Esophagus muscularis mucosa (tissue), 4 donors: ENCODE measurements around the gene CBY1. TPM values are rescaled to one million over a fixed set of nuclear protein-coding genes. Genes with fewer than 3 reads are reported as not detected.

Experiments used
- DNase-seq: peaks from one replicate; pipeline ENCODE4 v3.0.0-alpha.2; 2017; ENCODE audit errors: extremely low spot score
- H3K27ac ChIP-seq, 4 donors: fragments of 200-600 bp; sonication (generic); replicated peaks in 1 of 4; 1 replicate in 3 of 4; 2 replicates in 1 of 4; pipeline ENCODE4 v1.5.1; 2016 to 2019; ENCODE audit warnings: mild to moderate bottlenecking in 1 of 4
- H3K27me3 ChIP-seq, 4 donors: fragments of 200-600 bp; sonication (generic); one replicate each; pipeline versions ENCODE4 v1.5.1 to v1.6.0; 2016 to 2019
- H3K36me3 ChIP-seq, 4 donors: fragments of 200-600 bp; sonication (generic); one replicate each; pipeline ENCODE4 v1.5.1; 2016 to 2019
- H3K4me1 ChIP-seq, 4 donors: fragments of 200-600 bp; sonication (generic); one replicate each; pipeline ENCODE4 v1.5.1; 2016 to 2019
- H3K4me3 ChIP-seq, 4 donors: fragments of 200-600 bp; sonication (generic); 1 replicate in 2 of 4; 2 replicates in 2 of 4; pipeline ENCODE4 v1.5.1; 2016 to 2019; ENCODE audit warnings: mild to moderate bottlenecking in 4 of 4, moderate library complexity in 1 of 4
- H3K9me3 ChIP-seq, 4 donors: fragments of 200-600 bp; sonication (generic); 1 replicate in 3 of 4; 2 replicates in 1 of 4; pipeline ENCODE4 v1.5.1; 2016 to 2019
- EP300 ChIP-seq: sonication (generic); formaldehyde crosslinking; IDR thresholded peaks from one replicate; pipeline ENCODE4 v1.6.1; 2017; ENCODE audit warnings: antibody characterized with exemption
- POLR2A ChIP-seq: fragments of 450-650 bp; IDR thresholded peaks from one replicate; pipeline ENCODE4 v1.6.1; 2017; ENCODE audit warnings: antibody characterized with exemption, moderate library complexity, mild to moderate bottlenecking, low read depth
- POLR2AphosphoS5 ChIP-seq, 2 donors: sonication (generic); formaldehyde crosslinking; IDR thresholded peaks; one replicate each; pipeline ENCODE4 v1.6.1; 2017; ENCODE audit warnings: antibody characterized with exemption in 2 of 2
- WGBS: methylation state at CpG from one replicate; pipeline ENCODE4 v1.1.5; 2018; 5-methylcytosine and 5-hydroxymethylcytosine counted together
- intact Hi-C: fragments of 100-400 bp; cut with DNase I; formaldehyde crosslinking; loops from one replicate; pipeline ENCODE4 v1.15.1; 2023
- total RNA-seq, 4 donors: library from RNA; depleted of rRNA; stranded (reverse); fragments of >200 nt; gene quantifications; one replicate each; pipeline versions ENCODE4 v1.1.0 to v1.2.1, GENCODE V29; 2016
- TF ChIP-seq, protein P1 (sequence below), 3 experiments: fragments of 200-600 bp in 2 of 3; fragments of 450-650 bp in 1 of 3; sonication (generic) in 2 of 3; IDR thresholded peaks; one replicate each; pipeline ENCODE4 v1.5.1; 2017 to 2019; ENCODE audit warnings: antibody characterized with exemption in 3 of 3, mild to moderate bottlenecking in 2 of 3, moderate library complexity in 1 of 3

The CBY1 gene
- total RNA-seq, 4 donors from 2014 or later, result 25.2 to 36.9 (median 33.9) TPM

DNA sequence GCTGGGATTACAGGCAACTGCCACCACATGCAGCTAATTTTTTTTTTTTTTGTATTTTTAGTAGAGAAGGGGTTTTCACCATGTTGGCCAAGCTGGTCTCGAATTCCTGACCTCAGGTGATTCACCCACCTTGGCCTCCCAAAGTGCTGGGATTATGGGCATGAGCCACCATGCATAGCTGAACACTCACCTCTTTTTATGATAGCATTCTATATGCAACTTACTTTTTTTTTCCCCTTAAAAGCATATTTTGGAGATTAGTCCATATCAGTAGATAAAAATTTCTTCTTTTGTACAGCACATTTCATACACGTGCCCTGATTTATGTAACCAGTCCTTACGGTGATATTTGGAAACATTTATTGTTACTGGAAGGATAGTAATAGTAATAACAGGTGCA lies 63.9 kb downstream of the CBY1 start:
- Histone ChIP-seq H3K9me3 (no peaks in the 10 kb centered on the region), H3K4me1 (peaks cover 13 to 27% (median 19%) of the 10 kb centered on the region in 4 donors), H3K27me3 (no peaks in the 10 kb centered on the region), H3K36me3 (peaks cover 56 to 89% (median 79%) of the 10 kb centered on the region in 4 donors), H3K4me3 (no peak overlapping the region), H3K27ac (no peak overlapping the region)
- DNase-seq, result no peak
- intact Hi-C loops, result no loop called here
- WGBS, result 90% methylated on average over 3 of the region's 3 CpGs
- no peak for TF ChIP-seq POLR2A
- no peak for TF ChIP-seq EP300
- TF ChIP-seq, protein P1, sequence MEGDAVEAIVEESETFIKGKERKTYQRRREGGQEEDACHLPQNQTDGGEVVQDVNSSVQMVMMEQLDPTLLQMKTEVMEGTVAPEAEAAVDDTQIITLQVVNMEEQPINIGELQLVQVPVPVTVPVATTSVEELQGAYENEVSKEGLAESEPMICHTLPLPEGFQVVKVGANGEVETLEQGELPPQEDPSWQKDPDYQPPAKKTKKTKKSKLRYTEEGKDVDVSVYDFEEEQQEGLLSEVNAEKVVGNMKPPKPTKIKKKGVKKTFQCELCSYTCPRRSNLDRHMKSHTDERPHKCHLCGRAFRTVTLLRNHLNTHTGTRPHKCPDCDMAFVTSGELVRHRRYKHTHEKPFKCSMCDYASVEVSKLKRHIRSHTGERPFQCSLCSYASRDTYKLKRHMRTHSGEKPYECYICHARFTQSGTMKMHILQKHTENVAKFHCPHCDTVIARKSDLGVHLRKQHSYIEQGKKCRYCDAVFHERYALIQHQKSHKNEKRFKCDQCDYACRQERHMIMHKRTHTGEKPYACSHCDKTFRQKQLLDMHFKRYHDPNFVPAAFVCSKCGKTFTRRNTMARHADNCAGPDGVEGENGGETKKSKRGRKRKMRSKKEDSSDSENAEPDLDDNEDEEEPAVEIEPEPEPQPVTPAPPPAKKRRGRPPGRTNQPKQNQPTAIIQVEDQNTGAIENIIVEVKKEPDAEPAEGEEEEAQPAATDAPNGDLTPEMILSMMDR (IDR thresholded peaks at IDR 0.05), result no peak
- no peak for TF ChIP-seq POLR2AphosphoS5 (IDR thresholded peaks at IDR 0.05)

DNA sequence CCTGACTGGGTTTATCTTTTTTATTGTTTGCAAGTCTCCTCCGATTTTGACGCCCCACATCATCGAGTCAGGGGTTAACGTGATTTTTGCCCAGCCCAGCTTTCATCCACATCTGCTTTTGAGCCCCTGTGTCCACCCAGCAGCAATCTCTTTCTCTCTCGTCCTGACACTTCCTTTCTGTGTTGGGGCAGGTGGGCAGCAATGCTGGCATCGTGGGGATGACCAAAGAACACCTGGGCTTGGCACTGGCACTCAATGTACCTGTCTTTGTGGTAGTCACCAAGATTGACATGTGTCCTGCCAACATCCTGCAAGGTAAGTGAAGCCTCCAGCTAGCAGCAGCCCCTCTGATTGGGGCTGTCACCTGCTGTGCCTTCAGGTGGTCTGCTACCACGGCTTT lies 65.1 kb downstream of the CBY1 start:
- no peak overlapping the region for H3K4me3 ChIP-seq
- intact Hi-C loops, result no loop called here
- peaks cover 59 to 89% (median 79%) of the 10 kb centered on the region in 4 donors for H3K36me3 ChIP-seq
- DNase-seq, result no peak
- H3K4me1 ChIP-seq, result peaks cover 13 to 24% (median 18%) of the 10 kb centered on the region in 4 donors
- TF ChIP-seq, protein P1 (IDR thresholded peaks at IDR 0.05), result no peak
- TF ChIP-seq EP300, result no peak
- TF ChIP-seq POLR2AphosphoS5 (IDR thresholded peaks at IDR 0.05), result no peak
- no peak for TF ChIP-seq POLR2A
- WGBS, result 95% methylated on average over 7 of the region's 7 CpGs
- no peaks in the 10 kb centered on the region for H3K9me3 ChIP-seq
- H3K27ac ChIP-seq, result no peak overlapping the region
- H3K27me3 ChIP-seq, result no peaks in the 10 kb centered on the region

Other genes with a start within 250 kb of the CBY1 start
- not detected for gene KCNJ4, start 201.4 kb upstream of the CBY1 start, total RNA-seq
- 10 to 100 TPM in 1 of 4 donors, 1 to 10 TPM in 3; 3.5 to 12.9 (median 7.0) TPM for gene KDELR3, start 188.5 kb upstream of the CBY1 start, total RNA-seq
- 1,000 to 10,000 TPM in 1 of 4 donors, 100 to 1,000 TPM in 3; 327 to 1,333 (median 592) TPM for gene DDX17, start 150.3 kb upstream of the CBY1 start, total RNA-seq
- gene DMC1, start 86.5 kb upstream of the CBY1 start, total RNA-seq, result 1 to 10 TPM; 1.3 to 6.5 (median 1.6) TPM
- gene FAM227A, start 246 bp upstream of the CBY1 start, total RNA-seq, result 1 to 10 TPM in 1 of 4 donors, under 1 TPM in 3; 0.33 to 2.9 (median 0.86) TPM
- 10 to 100 TPM; 25.7 to 36.8 (median 32.2) TPM for gene TOMM22, start 25.3 kb downstream of the CBY1 start, total RNA-seq
- gene JOSD1, start 44.3 kb downstream of the CBY1 start, total RNA-seq, result 10 to 100 TPM; 49.4 to 76.9 (median 59.4) TPM
- gene GTPBP1, start 49.3 kb downstream of the CBY1 start, total RNA-seq, result 10 to 100 TPM; 35.7 to 62.5 (median 50.6) TPM
- gene SUN2, start 99.4 kb downstream of the CBY1 start, total RNA-seq, result 100 to 1,000 TPM; 417 to 598 (median 449) TPM
- 10 to 100 TPM in 3 of 4 donors, 1 to 10 TPM in 1; 9.3 to 15.2 (median 12.8) TPM for gene DNAL4, start 137.5 kb downstream of the CBY1 start, total RNA-seq
- 10 to 100 TPM in 1 of 4 donors, 1 to 10 TPM in 3; 8.2 to 15.0 (median 8.8) TPM for gene NPTXR, start 187.4 kb downstream of the CBY1 start, total RNA-seq
- 100 to 1,000 TPM in 3 of 4 donors, 10 to 100 TPM in 1; 73.7 to 172 (median 129) TPM for gene CBX6, start 215.6 kb downstream of the CBY1 start, total RNA-seq